Mammary epithelial cell (primary cell): ENCODE measurements around the gene GZMM.

Source experiments
- EZH2 ChIP-seq: IDR thresholded peaks from 2 replicates; pipeline ENCODE4 v1.6.1; 2012; ENCODE audit warnings: low read length, inconsistent platforms, borderline replicate concordance
- TF ChIP-seq, protein P1 (sequence below), 2 donors: IDR thresholded peaks in 1 of 2; conservative IDR thresholded peaks in 1 of 2; 2 replicates each; pipeline ENCODE4 v1.5.1; 2011 to 2012; ENCODE audit warnings: inconsistent platforms in 2 of 2, low read length in 2 of 2, mild to moderate bottlenecking in 2 of 2, control low read depth in 1 of 2, low read depth in 1 of 2; ENCODE audit not compliant: insufficient read depth in 1 of 2; ENCODE audit errors: extremely low read depth in 1 of 2

GRCh38 chr19:510606-511100, 33.2 kb upstream of the GZMM start:
- no peak for TF ChIP-seq EZH2
- TF ChIP-seq, protein P1, sequence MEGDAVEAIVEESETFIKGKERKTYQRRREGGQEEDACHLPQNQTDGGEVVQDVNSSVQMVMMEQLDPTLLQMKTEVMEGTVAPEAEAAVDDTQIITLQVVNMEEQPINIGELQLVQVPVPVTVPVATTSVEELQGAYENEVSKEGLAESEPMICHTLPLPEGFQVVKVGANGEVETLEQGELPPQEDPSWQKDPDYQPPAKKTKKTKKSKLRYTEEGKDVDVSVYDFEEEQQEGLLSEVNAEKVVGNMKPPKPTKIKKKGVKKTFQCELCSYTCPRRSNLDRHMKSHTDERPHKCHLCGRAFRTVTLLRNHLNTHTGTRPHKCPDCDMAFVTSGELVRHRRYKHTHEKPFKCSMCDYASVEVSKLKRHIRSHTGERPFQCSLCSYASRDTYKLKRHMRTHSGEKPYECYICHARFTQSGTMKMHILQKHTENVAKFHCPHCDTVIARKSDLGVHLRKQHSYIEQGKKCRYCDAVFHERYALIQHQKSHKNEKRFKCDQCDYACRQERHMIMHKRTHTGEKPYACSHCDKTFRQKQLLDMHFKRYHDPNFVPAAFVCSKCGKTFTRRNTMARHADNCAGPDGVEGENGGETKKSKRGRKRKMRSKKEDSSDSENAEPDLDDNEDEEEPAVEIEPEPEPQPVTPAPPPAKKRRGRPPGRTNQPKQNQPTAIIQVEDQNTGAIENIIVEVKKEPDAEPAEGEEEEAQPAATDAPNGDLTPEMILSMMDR (conservative IDR thresholded peaks at IDR 0.05 in 1 of 2, IDR thresholded peaks at IDR 0.05 in 1 of 2; ENCODE audit: extremely low read depth in 1 of 2, insufficient read depth in 1 of 2, low read depth in 1 of 2, low read length in 2 of 2) = peak; percentile 92 to 97
